ENCODE measurements around the gene CFAP210.

CFAP210 gene

DNA sequence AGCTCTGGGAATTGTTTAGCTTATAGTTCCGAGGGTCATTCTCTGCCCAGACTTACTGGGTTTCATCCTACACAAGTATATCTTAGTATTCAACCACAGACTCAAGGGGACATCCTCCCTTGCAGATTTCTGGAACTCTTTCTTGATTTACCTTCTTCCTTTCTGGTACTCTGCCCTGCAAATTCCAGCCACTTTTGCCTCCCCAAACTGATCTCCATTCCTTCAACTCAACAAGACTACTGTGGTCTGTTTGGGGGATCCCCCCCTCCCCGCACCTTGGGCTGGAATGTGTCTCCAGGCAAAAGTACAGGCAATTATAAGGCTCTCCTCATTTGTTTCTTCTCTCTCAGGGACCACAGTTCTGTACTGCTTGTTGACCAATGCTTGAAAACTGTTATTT, 13.4 kb upstream of the CFAP210 start:
- no peak for TF ChIP-seq POLR2AphosphoS5 (IDR thresholded peaks at IDR 0.05; ENCODE audit: low read depth, low read length)
- TF ChIP-seq TAF1 (IDR thresholded peaks at IDR 0.05; ENCODE audit: borderline replicate concordance, insufficient read depth, low read length), result no peak
- TF ChIP-seq, protein P1, sequence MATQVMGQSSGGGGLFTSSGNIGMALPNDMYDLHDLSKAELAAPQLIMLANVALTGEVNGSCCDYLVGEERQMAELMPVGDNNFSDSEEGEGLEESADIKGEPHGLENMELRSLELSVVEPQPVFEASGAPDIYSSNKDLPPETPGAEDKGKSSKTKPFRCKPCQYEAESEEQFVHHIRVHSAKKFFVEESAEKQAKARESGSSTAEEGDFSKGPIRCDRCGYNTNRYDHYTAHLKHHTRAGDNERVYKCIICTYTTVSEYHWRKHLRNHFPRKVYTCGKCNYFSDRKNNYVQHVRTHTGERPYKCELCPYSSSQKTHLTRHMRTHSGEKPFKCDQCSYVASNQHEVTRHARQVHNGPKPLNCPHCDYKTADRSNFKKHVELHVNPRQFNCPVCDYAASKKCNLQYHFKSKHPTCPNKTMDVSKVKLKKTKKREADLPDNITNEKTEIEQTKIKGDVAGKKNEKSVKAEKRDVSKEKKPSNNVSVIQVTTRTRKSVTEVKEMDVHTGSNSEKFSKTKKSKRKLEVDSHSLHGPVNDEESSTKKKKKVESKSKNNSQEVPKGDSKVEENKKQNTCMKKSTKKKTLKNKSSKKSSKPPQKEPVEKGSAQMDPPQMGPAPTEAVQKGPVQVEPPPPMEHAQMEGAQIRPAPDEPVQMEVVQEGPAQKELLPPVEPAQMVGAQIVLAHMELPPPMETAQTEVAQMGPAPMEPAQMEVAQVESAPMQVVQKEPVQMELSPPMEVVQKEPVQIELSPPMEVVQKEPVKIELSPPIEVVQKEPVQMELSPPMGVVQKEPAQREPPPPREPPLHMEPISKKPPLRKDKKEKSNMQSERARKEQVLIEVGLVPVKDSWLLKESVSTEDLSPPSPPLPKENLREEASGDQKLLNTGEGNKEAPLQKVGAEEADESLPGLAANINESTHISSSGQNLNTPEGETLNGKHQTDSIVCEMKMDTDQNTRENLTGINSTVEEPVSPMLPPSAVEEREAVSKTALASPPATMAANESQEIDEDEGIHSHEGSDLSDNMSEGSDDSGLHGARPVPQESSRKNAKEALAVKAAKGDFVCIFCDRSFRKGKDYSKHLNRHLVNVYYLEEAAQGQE (IDR thresholded peaks at IDR 0.05; ENCODE audit: insufficient read depth in 1 of 2, low read depth in 2 of 2, low read length in 2 of 2), result no peak
- TF ChIP-seq FOXP2 (optimal IDR thresholded peaks at IDR 0.05; ENCODE audit: borderline replicate concordance, extremely low read depth, extremely low read length, insufficient read depth), result no peak
- TF ChIP-seq SIN3A (IDR thresholded peaks at IDR 0.05; ENCODE audit: borderline replicate concordance, insufficient read depth, low read length), result no peak

DNA sequence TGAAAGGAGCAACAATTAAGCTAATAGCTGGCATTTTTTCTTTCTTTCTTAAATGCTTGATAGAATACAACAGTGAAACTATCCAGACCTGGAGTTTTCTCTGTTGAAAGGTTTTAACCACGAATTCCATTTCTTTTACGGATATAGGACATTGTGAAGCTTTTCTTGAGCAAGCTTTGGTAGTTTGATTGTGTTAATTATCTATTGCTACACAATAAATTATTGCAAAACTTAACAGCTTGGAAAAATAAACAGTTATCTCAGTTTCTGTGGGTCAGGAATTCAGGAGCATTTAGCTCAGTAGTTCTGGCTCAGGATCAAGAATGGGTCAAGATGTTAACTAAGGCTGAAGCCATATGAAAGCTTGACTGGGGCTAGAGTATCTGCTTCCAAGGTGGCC, 11.7 kb upstream of the CFAP210 start:
- TF ChIP-seq, protein P1 (IDR thresholded peaks at IDR 0.05; ENCODE audit: insufficient read depth in 1 of 2, low read depth in 2 of 2, low read length in 2 of 2), result no peak
- TF ChIP-seq TAF1 (IDR thresholded peaks at IDR 0.05; ENCODE audit: borderline replicate concordance, insufficient read depth, low read length), result no peak
- TF ChIP-seq POLR2AphosphoS5 (IDR thresholded peaks at IDR 0.05; ENCODE audit: low read depth, low read length), result no peak
- no peak for TF ChIP-seq SIN3A (IDR thresholded peaks at IDR 0.05; ENCODE audit: borderline replicate concordance, insufficient read depth, low read length)
- TF ChIP-seq FOXP2 (optimal IDR thresholded peaks at IDR 0.05; ENCODE audit: borderline replicate concordance, extremely low read depth, extremely low read length, insufficient read depth), result no peak

DNA sequence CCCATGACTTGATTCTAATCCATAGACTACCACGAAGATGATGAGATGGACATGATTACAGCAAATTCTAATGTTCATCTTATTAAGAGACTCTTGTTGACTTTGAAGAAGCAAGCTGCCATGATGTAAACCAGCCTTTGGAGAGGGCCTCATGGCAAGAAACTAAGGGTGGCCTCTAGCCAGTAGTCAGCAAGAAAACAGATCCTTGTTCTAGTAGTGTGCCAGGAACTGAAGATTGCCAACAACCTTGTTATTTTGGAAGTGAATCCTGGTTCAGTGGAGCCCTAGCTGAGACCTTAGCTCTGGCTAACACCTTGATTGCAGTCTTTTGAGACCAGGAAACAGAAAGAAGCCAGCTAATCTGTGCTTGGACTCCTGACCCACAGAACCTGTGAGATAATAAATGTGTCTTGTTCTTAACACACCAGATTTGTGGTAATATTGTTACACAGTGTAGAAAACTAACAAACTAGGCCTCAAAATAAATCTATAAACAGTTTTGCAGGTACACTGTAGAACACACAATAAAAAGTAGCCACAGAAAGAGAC, 10.0 kb upstream of the CFAP210 start:
- TF ChIP-seq FOXP2 (optimal IDR thresholded peaks at IDR 0.05; ENCODE audit: borderline replicate concordance, extremely low read depth, extremely low read length, insufficient read depth) (no peak), SIN3A (IDR thresholded peaks at IDR 0.05; ENCODE audit: borderline replicate concordance, insufficient read depth, low read length) (no peak)
- TF ChIP-seq, protein P1 (IDR thresholded peaks at IDR 0.05; ENCODE audit: insufficient read depth in 1 of 2, low read depth in 2 of 2, low read length in 2 of 2), result no peak

DNA sequence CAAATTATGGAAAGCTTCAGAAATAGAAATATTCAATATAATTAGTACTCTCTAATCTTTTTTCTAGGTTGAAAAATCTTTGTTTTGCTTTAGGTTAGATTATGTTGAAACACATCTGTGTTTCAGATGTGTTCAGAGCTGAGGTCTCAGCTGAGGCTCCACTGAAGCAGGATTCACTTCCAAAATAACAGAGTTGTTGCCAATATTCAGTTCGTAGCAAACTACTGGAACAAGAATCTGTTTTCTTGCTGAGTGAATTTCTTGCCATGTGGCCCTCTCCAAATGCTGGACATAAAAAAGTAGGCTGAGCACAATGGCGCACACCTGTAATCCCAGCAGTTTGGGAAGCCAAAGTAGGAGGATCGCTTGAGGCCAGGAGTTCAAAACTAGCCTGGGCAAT, 8.8 kb upstream of the CFAP210 start:
- TF ChIP-seq TAF1 (IDR thresholded peaks at IDR 0.05; ENCODE audit: borderline replicate concordance, insufficient read depth, low read length) (no peak), POLR2AphosphoS5 (IDR thresholded peaks at IDR 0.05; ENCODE audit: low read depth, low read length) (no peak), SIN3A (IDR thresholded peaks at IDR 0.05; ENCODE audit: borderline replicate concordance, insufficient read depth, low read length) (no peak), FOXP2 (optimal IDR thresholded peaks at IDR 0.05; ENCODE audit: borderline replicate concordance, extremely low read depth, extremely low read length, insufficient read depth) (no peak)
- TF ChIP-seq, protein P1 (IDR thresholded peaks at IDR 0.05; ENCODE audit: insufficient read depth in 1 of 2, low read depth in 2 of 2, low read length in 2 of 2), result no peak

DNA sequence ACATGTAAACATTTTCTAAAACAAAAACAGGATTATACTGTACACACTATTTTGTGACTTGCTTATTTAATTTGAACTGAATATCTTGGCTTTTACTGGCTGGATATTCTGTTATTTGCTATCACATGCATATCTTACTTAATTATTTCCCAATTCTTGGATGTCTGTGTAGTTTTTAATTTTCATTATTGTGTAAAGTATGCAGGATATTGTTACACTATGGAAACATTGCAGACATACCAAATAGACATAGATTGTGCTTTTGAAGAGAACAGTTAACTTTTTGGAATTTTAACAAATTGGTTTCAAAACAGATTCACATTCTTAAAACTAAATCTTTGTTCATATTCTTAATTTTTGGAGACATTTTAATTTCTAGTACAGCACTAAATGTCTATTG, 2.2 kb upstream of the CFAP210 start:
- TF ChIP-seq, protein P1 (IDR thresholded peaks at IDR 0.05; ENCODE audit: insufficient read depth in 1 of 2, low read depth in 2 of 2, low read length in 2 of 2), result no peak
- TF ChIP-seq FOXP2 (optimal IDR thresholded peaks at IDR 0.05; ENCODE audit: borderline replicate concordance, extremely low read depth, extremely low read length, insufficient read depth) (no peak), SIN3A (IDR thresholded peaks at IDR 0.05; ENCODE audit: borderline replicate concordance, insufficient read depth, low read length) (no peak), TAF1 (IDR thresholded peaks at IDR 0.05; ENCODE audit: borderline replicate concordance, insufficient read depth, low read length) (no peak), POLR2AphosphoS5 (IDR thresholded peaks at IDR 0.05; ENCODE audit: low read depth, low read length) (no peak)
